Measurements from ENCODE around the gene FXN.
A peak's percentile ranks its signal among the peaks of the same experiment; 100 is the strongest.
"Not testable (repeated sequence)": the region's sequence is repeated elsewhere in the genome, so short reads cannot be mapped to it uniquely, and the experiment has no call there.

Gene FXN

DNA sequence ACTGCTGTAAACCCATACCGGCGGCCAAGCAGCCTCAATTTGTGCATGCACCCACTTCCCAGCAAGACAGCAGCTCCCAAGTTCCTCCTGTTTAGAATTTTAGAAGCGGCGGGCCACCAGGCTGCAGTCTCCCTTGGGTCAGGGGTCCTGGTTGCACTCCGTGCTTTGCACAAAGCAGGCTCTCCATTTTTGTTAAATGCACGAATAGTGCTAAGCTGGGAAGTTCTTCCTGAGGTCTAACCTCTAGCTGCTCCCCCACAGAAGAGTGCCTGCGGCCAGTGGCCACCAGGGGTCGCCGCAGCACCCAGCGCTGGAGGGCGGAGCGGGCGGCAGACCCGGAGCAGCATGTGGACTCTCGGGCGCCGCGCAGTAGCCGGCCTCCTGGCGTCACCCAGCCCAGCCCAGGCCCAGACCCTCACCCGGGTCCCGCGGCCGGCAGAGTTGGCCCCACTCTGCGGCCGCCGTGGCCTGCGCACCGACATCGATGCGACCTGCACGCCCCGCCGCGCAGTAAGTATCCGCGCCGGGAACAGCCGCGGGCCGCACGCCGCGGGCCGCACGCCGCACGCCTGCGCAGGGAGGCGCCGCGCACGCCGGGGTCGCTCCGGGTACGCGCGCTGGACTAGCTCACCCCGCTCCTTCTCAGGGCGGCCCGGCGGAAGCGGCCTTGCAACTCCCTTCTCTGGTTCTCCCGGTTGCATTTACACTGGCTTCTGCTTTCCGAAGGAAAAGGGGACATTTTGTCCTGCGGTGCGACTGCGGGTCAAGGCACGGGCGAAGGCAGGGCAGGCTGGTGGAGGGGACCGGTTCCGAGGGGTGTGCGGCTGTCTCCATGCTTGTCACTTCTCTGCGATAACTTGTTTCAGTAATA lies at the start of gene FXN:
Gene FXN, plus strand, starts transcription at position 315 of the 871 bp plus-strand sequence. Its CDS starts 31 bp downstream, at position 346.
- peak; percentile 84 for DNase-seq

DNA sequence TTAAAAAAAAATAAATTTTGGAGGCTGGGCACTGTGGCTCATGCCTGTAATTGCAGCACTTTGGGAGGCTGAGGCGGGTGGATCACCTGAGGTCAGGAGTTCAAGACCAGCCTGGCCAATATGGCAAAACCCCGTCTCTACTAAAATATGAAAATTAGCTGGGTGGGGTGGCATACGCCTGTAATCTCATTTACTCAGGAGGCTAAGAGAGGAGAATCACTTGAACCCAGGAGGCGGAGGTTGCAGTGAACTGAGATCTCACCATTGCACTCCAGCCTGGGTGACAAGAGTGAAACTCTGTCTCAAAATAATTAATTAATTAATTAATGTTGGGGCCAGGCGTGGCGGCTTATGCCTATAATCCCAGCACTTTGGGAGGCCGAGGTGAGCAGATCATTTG lies 48.6 kb upstream of the FXN start:
- not testable (repeated sequence) for DNase-seq

DNA sequence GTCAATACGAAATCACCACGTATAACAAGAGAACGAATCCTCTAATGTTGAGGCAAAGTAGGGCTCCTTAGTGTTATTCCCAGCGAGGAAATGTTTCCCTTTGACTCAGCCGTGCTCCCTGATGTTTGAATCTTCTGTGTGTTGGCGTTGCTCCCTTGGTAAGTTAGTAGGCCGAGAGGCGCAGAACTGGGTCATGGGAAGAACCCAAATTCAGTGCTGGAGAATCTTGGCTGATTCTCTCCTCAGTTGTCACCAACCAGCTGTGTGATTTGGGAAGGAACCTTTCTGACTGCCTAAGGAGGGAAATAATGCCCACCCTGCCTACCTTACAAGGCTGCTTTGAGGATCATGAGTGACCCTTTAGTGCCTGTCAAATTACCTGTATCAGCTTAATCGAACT lies 44.1 kb upstream of the FXN start:
- DNase-seq = no peak

DNA sequence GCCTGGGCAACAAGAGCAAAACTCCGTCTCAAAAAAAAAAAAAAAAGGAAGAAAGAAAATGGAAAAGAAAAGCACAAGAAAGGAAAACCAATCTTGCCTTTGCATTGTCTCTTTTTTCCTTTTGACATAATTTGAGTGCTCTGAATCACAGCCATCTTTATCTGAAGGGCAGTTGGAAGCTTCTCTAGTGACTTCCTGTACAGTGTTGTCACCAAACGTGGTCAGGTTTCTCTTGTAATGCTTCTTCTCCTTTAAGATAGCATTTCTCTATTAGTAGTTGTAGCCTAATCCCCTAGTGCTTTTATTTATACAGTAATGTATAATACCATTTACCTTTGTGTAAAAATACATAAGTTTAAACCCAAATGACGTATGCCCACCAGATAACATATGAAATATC lies 39.8 kb upstream of the FXN start:
- DNase-seq = no peak

DNA sequence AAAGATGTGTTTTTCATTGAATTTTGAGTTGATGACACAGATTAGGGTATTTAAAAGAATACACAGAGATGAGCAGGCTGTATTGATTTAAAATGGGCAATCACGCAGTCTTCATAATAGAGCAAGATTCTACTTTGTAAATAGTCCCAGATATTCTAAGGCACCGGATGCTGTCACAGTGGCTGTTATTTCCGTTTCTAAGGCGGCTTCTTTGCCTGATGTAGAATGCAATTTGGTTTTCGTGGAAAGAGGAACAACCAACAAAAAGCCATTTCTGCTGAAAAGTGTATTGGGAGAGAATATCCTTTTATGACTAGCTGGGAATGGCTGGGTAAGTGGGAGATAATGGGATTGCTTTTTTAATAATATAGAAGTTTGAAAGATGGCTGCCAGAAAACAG lies 39.1 kb upstream of the FXN start:
- no peak for DNase-seq

DNA sequence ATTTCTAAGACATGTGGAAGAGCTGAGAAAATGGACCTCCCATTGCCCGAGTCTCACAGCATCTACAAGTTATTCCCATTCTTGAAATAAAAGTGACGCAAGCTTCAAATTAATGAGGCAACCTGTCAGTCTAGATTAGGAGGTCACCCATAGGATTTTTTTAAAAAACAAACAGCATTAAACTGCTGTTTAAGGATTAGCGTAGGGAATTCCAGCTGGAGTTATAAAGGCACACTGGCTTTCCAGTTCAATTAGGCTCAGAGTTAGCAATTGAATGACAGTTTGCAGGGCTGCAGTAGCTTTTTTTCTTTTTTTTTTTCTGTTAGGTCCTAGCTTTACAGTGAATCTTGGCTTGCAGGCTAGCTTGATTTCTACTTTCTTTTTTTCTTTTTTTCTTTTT lies 37.9 kb upstream of the FXN start:
- DNase-seq = no peak

DNA sequence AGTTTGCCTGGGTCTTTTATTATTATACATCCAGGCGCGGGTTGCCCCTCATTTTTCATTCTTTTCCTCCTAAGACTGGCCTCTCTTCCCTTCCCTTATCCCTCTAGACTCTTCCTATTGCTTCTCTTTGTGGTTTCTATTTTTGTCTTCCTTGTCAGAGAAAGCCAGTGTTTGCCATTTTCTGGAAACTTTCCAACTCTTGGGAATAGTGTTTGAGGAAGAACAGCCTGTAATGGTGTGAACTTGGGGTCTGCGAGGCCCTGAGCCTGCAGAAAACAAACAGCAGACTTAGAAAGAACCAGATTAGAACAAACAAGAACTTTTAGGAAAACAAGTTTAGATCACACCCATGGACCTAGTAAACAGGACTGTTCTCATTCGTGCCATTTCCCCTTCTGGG lies 37.2 kb upstream of the FXN start:
- DNase-seq = no peak

DNA sequence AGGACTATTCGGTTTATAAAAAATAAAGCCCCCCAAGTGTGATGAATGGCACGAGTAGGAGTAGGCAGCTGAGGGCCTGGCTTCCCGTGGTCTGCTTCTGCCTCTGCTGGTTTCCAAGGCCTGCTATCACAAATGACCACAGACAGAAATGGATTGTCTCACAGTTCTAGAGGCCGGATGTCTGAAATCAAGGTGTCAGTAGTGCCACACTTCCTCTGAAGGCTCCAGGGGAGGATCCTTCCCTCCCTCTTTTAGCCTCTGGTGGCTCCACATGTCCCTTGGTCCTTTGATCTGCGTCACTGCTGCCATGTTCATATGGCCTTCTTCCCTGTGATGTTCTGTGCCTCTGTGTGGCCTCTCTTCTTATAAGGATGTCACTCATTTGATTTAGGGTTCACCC lies 36.7 kb upstream of the FXN start:
- no peak for DNase-seq

DNA sequence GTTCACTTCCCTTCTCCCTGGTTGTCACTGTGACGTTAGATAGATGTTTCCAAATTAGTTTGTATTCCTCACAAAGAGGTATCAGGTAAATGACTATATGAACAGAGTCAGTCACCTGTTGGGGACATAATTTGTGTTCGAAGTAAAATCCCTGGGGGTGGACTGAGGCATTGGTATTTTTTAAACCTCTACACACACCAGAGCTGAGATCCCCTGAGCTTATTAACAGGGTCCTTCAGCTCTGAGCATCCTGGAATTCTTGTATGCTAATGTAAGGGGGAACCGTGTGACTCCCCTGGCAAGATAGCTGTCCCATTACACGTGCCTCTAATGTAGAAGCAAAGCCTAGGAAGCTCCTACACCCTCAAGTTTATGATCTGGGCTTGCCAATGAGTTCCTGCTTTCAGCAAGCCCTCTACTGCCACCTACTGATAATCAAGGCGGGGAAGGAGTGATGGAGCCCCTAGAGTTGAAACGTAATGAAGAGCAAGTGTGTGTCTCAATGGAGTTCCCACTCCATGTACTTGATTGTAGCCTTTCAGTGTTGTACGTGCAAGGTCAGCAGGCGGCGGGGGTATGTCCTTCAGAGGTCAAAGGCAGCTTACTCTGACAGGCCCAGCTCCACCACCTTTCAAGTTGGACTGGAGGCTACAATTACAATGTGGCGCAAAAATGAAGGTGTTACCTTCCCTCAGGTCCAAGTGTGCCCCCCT lies 36.0 kb upstream of the FXN start:
- peak; percentile 78 for DNase-seq

DNA sequence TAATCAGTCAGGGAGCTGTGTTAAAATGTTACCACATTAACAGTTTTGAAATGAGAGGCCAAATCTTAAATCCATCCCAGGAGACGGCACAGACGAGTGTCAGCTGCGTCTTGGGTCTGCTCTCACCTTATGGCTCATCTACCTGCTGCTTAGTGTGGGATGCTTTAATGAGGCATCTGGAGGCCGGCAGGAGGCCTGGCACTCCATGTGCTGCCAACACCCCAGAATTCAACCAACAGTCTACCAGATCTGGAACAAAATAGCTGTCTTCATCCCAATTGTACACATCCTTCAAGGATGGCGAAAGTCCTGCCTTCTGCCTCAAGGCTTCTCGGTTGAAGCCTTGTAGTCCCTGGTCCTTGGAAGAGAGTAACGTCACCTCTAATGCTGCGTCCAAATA lies 33.6 kb upstream of the FXN start:
- no peak for DNase-seq

DNA sequence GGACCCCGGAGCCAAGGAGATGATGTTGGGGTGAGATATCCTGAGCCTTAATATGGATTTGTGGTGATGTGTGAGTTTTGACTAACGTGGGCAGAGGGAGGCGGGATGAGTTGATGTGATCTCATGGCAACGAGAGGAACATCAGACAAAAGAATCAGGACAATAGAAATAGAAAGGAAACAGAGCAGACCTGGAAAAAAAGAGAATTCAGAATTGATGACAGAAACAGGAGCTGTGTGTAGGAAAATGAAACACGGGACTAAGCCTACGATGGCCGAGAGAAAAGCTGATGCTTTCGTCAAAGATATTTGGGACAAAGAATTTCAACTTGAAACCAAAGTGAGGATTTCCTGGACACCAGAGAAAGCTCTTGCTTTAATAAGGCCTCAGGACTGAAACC lies 32.5 kb upstream of the FXN start:
- DNase-seq = no peak

DNA sequence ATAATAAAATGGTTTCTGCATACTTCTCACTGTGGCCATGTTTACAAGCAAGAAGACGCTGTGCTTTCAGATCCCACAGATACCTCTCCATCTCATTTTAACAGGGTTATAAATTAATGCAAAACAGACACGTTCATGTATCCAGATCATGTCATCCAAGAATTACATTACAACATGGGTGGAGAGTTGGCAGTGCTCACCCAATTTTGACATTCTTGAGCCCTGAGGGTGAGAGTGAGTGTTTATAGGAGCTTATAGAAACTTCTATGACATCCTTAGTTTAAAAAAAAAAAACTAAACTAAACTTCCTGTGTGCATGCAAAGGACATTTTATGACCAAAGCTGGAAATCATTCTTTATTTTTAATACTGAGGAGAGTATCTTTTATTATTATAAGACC lies 30.7 kb upstream of the FXN start:
- DNase-seq = no peak

DNA sequence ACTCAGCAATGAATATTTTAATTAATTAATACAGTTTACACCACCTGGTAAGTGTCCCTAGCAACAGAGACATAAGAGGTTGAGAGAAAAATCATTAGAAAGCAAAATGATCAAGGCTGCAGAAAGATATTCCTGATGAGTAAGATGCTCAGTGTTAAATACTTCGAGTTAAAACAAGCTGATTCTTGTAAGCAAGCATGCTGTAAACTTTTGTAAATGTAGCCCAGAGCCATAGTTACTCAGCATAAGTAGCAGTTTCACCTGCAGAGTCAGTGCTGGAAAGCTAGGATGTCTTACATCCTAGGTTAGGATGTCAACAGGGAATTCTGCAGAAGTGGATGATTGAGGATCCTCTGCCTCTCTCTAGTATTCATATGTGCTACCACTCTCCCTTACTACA lies 25.8 kb upstream of the FXN start:
- no peak for DNase-seq

DNA sequence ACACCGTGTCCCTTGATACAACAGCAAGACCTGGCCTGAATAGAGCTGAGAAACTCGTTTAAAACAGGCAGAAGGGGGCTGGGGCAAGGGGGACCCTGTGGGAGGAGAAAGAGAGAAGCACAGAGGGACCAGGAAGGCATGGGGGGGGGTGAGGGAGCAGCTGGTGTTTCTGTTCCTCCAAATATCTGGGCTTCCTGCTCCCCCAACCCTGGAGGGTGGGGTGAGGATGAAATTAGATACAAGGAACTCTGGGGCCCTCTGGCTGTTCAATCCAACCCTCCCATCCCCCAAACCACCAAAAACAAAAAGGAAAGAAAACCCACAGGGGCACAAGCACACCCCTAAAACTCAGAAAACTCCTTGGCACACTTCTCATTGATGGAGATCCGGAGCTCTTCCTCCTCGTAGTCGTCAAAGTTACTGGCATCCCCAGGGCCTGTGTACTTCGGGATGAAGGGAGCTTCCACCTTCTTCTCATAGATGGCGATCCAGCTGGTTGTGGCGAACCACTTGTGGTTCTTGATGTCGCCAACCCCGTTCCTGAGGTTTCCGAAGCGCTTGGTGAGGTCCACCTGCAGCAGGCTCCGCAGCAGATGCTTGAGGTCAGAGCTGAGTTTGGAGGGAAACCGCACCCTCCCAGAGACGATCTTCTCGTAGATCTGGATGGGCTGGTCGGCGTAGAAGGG lies 22.7 kb upstream of the FXN start:
- no peak for DNase-seq

DNA sequence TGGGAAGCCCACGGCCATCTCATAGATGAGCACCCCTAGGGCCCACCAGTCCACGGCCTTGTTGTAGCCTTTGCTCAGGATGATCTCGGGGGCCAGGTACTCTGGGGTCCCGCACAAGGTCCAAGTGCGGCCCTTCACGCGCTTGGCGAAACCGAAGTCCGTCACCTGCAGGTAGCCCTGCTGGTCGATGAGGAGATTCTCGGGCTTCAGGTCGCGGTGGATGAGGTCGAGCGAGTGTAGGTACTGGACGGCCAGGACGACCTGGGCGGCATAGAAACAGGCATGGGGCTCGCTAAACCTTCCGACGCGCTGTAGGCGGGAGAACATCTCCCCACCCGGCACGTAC lies 22.2 kb upstream of the FXN start:
- no peak for DNase-seq

DNA sequence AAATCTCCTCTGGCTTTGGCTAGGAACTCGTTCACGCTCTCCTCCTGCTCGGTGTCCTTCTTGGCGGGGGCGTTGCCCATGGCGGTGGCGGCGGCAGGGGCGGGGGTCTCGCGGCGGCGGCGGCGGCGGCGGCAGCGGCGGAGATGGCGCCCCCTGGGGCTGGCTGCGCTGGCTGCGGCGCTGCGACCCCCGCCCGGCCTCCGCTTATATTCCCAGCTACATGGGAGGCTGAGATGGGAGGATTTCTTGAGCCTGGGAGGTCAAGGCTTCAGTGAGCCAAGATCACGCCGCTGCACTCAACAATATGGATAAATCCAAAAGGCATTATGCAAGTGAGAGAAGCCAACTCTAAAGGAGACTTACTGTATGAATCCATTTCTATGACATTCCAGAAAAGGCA lies 21.5 kb upstream of the FXN start, which contains the start of gene PRKACG:
Gene PRKACG, minus strand, starts transcription at position 101 of the 400 bp plus-strand sequence. Its CDS starts 21 bp downstream, at position 80.
- no peak for DNase-seq

DNA sequence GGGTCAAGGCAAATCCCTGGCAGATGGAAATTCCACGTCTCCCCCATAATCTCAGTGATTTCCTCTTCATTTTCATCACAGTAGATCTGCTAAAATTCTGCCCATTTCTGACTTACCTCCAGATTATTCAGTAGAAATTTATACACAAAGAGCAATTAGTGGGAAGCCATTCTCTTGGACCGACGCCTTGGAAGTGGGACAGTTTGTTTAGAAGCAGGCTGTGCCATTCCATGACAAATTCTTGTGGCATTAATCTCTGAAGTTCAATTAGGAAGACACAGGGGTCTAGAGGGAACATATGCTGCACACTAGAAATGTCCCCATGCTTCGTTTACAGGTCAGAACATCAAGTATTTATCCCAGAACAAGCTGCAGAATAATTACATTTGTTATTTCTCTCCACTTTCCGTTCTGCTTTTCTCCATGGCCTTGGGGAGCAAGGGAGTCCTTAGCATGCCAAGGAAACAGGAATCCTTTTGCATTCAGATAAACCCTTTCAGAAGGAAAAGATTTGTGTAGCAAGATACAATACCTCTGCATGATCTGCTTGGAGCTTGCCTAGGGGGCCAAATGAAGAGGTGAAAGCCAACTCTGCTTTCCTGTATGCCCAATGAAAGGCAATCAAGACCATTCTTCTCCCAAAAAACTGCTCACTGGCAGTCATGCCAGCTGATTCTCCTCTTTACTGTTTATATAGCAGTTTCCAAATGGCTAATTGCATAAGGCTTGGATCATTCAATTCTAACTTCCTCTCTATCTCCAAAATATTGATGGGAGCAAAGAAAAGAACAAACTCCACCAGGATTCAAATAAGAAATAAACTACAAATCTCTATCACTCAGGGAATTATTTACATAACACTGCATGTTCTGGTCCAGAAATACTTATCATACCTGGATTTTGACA lies 19.1 kb upstream of the FXN start:
- DNase-seq = no peak

DNA sequence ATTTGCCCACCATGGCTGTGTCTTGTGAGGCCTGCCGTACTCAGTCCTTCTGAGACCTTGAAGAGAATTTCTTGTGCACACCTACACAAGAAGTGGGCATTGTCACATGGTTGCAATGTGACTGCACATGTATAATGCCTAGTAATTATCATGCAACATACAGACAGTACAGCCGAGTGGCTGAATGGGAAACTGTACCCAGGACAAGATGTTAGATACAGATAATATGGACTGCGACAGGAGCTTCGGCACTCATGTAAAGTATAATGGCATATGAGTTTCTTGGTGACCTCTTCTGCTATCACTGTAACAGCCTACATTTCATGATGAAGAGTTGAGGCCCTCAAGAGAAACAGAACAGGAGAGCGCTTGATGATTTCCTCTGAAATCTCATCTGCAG lies 16.8 kb upstream of the FXN start:
- no peak for DNase-seq

DNA sequence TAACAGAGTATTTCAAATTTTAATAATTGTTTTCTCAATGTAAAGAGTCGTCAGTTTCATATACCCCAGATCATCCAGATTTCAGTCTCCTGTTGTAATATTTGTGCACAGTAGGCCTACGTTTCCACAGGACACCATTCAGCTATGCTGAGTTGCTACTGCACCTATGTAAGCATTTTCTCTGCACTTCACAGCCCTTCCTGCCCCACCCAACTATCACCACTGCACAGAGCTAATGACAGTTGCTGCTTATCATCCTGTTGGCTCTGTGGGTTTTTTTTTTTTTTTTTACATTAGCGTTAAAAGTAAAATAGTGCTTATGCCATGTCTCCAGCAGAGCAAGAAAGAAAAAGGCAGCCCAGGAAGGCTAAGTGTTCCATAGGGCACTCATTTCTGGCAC lies 15.7 kb upstream of the FXN start:
- peak; percentile 56 for DNase-seq

DNA sequence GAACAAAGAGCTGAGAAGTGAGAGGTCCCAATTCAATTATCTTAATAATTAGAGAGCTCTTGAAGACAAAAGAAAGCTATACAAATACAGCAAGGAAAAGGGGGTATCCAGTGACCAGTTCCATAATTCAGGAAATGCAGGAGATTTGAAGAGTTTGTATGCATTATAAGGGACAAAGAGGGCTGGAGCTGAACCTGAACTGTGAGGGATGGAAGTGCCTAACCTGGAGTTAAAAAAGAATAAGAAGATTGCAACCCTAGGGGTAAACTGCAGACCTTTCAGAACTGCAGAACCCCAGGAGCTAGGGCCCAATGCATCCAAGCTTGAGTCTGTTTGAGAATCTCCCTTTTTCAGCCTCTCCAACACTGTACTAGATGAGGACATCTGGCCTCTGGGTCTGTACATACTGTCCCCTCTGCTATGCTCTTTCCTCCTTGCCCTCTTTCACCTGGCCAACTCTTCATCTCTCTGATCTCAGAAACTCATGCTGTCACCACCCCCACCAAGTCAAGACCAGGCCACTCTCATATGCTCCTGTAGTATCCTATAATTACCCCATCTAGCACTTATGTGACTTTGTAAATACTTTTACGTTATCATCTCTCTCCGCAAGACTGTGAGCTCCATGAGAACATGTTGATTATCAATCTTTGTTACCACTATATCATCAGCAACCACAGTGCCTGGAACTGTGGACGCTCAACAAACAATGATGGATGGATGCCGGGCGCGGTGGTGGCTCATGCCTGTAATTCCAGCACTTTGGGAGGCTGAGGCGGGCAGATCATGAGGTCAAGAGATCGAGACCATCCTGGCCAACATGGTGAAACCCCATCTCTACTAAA lies 15.0 kb upstream of the FXN start:
- no peak for DNase-seq

DNA sequence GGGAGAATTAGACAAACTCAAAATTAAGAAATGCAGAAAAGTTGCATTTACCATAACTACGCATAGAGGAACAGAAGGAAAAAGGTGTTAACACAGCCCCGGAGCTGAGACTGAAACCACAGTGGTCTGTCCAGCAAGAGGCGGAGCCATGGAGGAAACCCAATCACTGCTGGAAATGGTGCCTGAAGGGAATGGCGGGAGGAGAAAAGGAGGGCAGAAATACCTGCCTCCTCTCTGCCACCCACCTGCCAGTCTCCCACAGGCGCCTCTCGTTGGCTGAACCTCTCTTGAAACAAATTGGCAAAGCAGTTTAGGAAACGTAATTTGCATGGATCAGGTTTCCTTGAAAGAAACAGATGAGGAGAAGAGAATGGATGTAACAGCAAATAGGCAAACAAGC lies 11.9 kb upstream of the FXN start:
- DNase-seq = no peak
